ENCODE results near the gene CFAP46. TPM values are rescaled to one million over a fixed set of nuclear protein-coding genes. Genes with fewer than 3 reads are reported as not detected.
"Not testable (repeated sequence)": the region's sequence is repeated elsewhere in the genome, so short reads cannot be mapped to it uniquely, and the experiment has no call there.

Gene CFAP46
- total RNA-seq, 1 donor from 2014 or later = 3.0 TPM

DNA sequence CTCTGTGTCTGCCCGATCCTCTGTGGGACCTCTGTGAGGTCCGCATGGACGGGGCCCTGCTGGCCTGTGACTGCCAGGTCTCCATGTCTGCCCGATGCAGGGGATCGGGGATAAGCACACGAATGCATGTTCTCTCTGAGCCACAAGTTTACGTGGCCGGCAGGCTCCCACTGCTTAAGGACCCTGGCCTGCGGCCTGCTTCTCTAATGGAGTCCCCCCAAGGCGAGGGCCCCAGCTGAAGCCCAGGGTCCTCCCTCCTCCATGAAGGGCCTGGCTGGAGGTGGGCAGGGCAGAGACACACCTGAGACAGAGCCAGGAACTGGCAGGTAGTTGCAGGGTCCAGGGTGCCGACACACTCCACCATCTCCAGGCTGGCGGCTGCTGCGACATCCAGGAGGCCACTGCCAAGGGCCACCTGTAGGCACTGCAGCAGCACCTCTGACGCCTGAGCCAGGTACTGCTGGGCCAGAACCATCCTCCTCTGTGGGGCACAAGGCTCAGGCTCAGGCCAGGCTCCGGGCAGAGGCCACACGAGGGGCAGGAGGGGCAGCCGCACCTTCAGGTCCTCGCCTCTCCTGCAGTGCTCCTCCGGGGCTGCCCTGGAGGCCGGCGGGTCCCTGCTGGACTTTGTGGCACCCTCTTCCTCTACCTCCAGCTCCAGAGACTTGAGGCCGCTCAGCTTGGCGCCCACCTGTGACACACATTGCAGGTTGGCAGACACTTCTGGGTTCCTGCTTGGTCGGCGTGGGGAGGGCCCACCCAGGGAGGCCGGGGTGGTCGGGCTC is 95.5 kb downstream of the CFAP46 start:
- no peak for DNase-seq (ENCODE audit: low read depth, low spot score)

DNA sequence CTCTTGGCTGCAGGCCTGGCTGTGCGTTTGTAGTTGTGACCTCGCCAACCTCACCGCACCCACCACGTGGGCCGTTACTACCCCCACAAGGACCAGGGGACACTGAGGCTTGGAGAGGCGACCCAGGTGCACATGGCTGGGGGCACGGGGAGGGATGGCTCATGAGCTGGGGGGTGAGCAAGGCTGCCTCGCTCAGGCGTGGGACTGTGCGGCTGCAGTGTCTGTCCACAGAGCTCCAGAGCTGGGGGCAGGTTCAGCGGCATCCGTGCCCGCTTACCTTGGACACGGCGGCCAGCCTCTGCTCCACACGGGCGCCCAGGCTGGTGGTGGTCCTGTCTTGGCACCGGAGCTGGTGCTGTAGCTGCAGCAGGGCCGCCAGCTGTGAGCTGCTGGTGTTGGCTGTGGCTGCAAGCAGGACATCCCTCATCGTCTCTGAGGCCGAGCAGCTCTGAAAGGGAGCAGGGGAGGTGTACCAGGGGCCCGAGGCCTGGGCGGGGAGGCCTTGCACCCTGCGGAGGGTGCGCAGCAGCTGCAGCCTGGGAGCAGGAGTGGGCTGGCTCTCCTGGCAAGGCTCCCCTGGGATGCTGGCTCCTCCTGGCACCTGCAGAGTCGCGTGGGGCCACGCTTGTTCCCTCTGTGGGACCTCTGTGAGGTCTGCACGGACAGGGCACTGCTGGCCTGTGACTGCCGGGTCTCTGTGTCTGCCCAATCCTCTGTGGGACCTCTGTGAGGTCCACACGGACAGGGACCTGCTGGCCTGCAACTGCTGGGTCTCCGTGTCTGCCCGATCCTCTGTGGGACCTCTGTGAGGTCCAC is 96.4 kb downstream of the CFAP46 start:
- DNase-seq (ENCODE audit: low read depth, low spot score) = no peak

DNA sequence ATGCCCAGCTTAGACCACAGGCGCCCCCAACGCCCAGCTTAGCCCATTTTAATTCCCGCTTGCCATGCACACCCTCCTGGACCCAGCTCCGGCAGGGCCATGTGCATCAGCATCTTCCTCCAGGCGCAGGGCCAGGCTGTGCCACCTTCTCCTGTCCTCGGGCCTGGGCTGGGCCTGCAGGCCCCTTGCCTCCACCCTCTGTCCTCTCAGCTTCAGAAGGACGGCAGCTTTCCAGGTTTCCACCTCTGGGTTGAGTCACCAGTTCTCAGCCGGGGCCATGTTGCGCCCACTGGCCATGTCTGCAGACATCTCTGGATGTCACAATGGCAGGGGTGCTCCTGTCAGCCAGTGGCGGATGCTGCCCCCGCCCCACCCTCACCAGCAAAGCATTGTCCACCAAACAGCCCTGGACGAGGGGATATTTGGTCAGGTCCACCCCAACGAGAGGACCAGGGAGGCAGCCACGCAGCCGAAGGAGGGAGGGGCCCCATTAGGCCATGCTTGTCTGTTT is 97.3 kb downstream of the CFAP46 start:
- DNase-seq (ENCODE audit: low read depth, low spot score) = no peak

DNA sequence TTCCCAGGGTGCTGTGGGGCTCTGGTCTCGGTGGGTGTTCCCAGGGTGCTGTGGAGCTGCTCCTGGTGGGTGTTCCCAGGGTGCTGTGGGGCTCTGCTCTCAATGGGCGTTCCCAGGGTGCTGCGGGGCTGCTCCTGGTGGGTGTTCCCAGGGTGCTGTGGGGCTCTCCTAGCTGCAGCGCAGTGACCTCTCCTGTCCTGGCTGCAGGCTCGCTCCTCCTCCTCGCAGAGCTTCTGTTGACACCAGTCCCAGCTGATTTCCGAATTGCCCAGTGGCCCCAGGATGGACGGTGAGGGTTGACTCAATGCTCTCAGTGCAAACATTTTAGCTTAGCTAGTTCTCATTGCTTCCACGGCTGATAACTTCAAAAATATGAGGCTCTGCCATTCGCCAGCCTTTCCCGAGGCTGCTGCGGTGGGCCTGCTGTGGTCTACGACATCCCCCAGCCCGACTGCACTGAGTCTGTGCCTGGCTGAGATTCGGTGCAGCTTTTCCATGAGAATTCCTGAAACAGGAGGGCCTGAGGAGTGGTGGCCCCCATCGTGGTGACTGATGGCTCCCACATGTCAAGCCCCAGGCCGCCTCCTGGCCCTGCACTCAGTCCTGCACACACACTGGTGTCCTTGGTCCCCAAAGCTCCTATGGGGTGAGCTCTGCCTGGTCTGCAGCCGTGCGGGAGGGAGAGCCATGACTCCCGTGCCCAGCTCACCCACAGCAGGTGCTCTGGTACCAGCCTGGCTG is 98.1 kb downstream of the CFAP46 start:
- DNase-seq (ENCODE audit: low read depth, low spot score) = no peak

DNA sequence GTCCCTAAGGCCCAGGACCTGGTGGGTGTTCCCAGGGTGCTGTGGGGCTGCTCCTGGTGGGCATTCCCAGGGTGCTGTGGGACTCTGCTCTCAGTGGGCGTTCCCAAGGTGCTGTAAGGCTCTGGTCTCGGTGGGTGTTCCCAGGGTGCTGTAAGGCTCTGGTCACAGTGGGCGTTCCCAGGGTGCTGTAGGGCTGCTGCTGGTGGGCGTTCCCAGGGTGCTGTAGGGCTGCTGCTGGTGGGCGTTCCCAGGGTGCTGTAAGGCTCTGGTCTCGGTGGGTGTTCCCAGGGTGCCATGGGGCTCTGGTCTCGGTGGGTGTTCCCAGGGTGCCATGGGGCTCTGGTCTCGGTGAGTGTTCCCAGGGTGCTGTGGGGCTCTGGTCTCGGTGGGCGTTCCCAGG is 99.1 kb downstream of the CFAP46 start:
- DNase-seq (ENCODE audit: low read depth, low spot score) = not testable (repeated sequence)

DNA sequence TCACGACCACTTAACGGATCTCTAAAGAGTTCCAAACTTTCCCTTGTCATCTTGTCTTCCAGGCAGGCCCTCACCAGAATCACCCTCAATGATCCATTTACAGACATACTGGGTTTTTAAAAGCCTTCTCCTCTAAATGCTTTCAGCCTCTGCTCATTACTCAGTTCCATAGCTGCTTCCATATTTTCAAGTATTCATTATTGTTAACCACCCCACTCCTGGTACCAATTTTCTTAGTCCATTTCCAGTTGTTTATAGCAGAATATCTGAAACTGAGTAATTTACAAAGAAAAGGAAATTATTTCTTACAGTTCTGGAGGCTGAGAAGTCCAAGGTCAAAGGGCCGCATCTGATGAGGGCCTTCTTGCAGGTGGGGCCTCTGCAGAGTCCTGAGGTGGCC is 100.0 kb downstream of the CFAP46 start:
- no peak for DNase-seq (ENCODE audit: low read depth, low spot score)

DNA sequence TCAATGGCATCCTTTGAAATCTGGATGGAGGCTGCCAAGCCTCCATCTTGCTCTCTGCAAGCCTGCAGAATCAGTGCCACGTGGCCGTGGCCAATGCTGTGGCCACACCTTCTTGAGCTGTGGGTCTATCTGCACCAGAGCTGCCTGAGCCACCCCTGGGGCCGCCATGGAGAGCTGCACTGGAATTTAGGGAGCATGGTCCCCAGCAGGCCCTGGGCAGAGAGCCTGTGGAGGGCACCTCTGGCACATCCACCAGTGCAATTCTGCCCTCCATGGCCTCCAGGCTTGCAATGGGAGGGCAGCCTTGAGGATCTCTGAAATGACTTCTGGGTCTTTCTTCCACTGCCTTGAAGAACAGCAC is 100.8 kb downstream of the CFAP46 start:
- no peak for DNase-seq (ENCODE audit: low read depth, low spot score)

DNA sequence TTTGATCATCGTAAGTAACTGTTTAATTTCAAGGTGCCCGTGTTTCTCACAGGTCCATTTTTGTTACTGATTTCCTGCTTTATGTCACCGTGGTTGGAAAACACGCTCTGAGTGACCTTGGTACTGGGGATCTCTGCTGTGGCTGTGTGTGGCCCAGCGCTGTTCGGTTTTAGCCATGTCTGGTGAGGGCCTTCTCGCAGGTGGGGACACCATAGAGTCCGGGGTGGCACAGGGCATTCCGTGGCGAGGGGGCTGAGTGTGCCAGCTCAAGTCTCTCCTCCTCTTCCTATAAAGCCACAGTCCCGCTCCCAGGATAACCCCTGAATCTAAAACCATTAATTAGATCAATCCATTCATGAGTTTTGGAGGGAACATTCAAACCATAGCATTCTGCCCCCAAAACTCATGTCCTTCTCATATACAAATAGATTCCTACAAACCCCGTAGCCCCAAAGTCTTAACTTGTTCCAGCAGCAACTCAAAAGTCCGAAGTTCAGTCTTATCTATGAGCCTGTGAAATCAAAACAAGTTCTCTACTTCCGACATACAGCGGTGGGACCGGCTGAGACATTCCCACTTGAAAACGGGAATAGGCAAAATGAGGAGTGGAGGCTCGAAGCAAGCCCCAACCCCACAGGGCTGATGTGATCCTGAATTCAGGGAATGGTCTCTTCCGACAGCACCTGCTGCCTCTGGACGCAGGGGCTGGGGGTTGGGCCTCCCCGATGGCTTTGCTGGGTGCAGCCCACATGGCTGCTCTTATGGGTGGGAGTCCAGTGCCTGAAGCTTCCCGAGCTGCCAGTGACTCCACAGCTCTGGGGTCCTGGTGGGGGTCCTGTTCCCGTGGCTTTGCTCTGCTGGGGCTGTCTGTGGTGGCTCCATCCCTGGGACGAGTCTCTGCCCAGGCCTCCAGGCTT is 101.4 kb downstream of the CFAP46 start:
- no peak for DNase-seq (ENCODE audit: low read depth, low spot score)

DNA sequence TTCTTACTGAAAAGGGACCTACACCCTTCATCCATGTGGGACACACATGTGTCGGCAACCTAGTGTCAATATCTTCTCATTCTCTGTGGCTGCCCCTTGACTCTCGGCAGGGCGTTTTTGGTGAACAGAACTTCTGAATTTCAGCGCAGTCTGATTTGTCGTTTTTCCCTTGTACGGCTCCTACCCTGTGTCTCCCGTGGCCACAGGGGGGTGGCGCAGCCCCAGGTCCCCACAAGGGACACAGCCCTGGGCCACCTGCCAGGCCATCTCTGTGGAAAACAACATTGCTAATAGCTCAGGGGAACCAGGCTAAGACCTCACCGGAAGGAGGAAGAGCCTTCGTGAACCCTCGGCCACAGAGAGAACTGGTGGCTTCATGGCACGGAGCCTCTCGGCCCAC is 103.3 kb downstream of the CFAP46 start:
- no peak for DNase-seq (ENCODE audit: low read depth, low spot score)

DNA sequence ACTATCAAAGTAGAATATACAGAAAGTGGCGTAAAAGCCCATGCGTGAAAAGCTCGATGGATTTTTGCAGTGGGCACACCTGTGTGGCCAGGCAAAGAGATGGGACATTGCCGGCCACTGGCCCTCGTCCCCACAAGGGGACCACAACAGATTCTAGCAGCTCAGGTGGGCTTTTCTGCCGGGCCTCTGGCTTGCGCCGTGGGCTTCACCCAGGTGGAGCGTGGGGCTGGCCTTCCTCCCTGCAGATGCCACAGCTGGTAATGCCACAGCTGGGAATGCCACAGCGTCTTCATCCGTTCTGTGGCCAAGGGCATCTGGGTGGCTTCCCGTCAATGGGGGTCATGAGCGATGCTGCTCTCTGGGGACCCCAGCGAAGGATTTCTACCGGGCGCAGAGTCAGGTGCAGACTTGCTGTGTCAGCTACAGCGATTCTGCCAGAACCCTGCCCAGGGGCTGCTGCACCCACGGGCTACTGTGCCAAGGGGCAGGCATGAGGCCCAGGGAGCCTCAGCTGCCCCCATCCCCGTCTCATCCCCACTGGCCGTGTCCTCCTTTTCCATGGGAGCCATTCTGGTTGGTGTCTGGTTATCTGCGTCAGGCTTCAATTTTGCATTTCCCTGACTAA is 103.9 kb downstream of the CFAP46 start:
- no peak for DNase-seq (ENCODE audit: low read depth, low spot score)

DNA sequence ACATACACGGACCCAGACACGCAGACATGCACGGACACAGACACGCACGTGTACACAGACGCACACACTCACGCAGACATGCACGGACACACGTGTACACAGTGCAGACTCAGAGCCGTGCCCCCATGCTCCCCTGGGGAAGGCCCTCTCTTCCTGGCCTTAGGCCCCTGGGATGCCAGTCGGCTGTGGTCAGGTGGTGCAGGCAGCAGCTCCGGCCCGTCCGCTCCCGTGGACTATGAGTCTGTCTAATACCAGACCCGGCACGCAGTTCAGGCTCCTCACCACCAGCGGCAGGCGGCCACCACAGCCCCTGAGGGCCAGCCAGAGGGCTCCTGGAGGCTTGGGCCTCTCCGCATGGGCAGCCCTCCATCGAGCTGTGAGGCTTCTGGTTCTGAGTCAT is 104.5 kb downstream of the CFAP46 start:
- DNase-seq (ENCODE audit: low read depth, low spot score) = no peak

DNA sequence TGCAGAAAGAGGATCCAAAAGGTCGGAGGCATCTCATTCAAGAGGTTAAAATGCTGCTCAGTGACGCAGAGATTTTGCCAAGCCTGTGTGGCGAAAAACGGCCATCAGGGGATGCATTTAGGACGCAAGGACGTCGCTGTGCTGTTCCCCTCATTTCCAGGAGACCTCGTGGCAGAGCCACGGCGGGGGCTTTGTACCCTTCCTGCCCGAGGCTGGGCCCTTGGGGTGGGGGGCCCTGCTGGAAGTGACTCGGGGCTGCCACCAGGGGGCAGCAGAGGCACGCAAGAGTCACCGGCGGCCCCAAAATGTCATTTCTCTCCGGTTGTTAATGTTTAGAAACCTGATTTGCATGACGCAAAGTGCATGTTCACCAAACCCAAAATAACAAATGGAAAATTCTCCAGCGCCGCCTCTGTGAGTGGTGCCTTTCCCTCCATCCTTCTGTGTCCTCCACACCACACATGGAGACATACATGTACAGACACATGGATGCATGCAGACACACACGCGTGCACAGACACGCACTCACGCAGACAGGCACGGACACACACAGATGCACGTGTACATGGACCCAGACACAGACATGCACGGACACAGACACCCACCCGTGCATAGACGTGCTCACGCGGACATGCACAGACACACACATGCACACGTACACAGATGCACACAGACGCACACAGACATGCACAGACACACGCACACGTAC is 105.4 kb downstream of the CFAP46 start:
- DNase-seq (ENCODE audit: low read depth, low spot score) = no peak

DNA sequence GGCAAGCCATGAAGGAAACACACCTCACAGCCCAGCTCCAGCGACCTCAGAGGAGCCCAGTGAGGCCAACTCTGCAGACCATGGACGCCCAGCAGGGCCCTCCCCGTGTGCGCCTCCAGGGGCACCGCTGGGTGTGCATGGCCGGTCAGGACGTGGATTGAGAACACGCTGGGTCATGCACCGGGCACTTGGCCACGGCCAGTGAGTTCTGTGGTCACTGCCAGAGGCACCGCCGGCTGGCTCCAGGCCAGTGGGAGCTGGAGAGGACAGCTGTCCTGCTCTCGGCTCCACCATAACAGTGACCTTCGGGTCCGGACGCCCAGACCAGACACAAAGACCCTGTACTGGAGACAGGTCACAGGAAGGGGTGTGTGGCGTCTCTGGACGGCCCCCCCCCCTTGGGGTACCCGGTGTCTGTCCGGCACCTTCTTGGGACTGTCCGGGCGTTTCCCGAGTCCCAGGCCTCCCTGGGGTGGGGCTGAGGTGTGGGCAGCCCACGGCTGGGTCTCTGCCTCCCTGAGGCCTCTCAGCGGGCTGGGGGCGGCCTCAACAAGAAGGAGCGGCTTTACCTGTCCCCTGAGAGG is 106.0 kb downstream of the CFAP46 start:
- no peak for DNase-seq (ENCODE audit: low read depth, low spot score)

DNA sequence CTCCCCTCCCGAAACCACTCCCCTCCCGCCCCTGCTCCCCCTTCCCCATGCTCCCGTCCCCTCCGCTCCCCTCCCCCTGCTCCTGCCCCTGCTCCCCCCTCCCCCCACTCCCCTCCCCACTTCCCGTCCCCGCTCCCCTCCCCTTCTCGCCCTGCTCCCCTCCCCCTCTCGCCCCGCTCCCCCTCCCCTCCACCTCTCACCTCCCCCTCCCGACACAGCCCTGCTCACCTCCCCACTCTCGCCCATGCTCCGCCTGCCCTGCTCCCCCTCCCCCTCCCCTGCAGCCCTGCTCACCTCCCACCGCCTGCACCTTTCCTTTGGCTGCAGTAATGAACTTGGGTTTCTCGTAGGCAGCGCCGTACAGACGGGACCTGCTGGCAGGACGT is 106.5 kb downstream of the CFAP46 start:
- no peak for DNase-seq (ENCODE audit: low read depth, low spot score)

DNA sequence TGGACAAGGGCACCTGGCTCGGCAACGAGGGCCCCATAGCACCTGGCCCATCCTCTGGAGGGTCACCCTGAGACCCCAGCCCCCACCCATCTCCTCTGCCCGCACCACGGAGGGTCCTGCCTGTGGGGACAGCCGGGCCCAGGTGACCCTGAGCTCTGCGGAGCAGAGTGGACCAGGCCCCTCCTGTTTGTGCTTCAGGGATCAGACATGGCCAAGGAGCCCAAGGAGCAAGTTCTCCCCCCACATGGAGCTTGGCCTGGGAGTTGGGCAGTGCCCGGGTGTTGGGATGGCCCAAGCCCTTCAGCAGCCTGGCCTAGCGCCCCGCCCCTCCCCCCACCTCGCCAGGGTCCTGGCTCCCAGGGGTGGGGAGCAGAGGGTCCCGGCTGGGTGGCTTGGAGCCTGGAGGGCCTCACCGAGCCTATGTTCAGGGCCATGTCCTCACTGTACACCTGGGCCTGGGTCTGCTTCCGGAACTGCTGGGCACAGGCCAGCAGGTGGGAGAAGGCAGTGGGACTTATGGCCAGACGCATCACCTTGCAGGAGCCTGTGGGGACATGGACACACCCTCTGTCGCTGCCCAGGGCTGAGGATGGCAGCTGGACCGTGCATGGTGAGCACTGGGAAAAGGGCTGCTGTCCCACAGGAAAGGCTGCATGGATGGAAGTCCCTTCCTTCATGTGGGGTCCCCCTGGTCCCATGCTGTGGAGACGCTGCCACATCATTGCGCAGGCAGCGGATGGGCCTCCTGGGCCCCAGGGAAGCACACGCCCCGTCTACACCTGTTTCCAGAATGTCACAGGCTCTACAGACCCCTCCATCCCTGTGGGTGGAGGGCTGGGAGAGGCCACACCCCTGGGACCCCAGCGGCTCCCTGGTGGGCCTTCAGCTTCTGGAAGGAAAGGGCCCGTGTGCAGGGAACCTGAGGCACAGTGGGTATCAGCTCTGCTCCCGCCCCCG is 107.2 kb downstream of the CFAP46 start:
- DNase-seq (ENCODE audit: low read depth, low spot score) = no peak

DNA sequence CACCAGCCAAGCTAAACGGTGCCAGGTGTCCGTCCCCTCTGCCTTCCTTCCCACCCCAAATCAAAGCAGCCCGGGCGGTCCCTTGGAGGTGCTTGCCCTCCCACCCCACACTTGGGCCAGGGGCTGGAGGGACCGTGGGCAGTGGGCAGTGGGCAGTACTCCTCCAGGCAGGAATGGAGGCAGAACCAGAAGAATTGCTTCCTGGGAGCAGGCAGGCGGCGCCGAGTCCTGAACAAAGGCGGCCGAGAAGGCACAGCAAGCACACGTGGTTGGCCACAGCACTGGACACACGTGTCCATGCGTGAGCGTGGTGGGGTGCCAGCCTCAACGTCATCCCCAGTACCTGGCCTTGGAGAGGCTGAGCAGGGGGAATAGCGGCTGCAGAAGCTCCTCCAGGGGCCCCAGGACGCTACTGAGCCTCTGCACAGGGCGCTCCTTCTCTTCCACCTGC is 108.0 kb downstream of the CFAP46 start:
- DNase-seq (ENCODE audit: low read depth, low spot score) = no peak

DNA sequence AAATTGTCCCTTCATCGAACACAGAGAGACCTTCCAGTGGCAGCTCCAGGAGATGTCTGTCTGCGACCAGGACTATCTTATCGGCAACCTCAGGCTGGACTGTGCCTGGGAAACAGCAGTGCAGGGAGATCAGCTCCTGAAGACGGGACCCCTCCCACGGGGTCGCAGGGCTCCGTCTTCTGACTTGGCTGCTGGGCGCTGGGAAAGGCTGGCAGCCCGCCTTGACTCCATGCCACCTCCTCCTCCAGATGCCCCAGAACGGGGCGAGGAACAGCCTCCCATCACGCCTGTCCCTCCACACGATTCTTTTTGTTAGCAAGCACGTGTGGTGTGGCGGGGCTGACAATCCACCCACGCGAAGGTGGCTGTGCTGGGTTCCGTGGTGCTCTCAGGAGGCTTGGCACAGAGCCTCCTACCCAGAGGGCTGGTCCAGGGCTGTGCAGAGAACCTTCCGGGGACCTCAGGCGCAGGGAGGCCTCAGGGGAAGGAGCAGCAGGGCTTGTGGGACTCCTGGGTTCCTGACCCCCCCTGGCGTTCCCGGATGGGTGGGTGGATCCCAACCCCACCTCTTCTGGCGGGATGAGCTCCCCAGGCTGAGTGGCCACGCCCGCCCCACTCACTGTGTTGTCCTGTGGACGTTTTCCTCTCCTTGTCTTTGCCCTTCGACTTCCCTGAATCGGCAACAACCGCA is 108.8 kb downstream of the CFAP46 start:
- DNase-seq (ENCODE audit: low read depth, low spot score) = no peak
